ENCODE results near the gene ADCY9. TPM values are rescaled to one million over a fixed set of nuclear protein-coding genes. Genes with fewer than 3 reads are reported as not detected.

Gene ADCY9
- total RNA-seq, 1 donor from 2014 or later, result 43.2 TPM

GRCh38 chr16:3999479-4000325 lies 116.5 kb downstream of the ADCY9 start:
- peak overlapping the region; percentile 50 for H3K27ac ChIP-seq
- H3K4me3 ChIP-seq, result no peak overlapping the region
- ATAC-seq, result peak; percentile 31 to 33

GRCh38 chr16:3998793-3999478 lies 117.3 kb downstream of the ADCY9 start:
- Histone ChIP-seq H3K36me3 (peaks cover 4% of the 10 kb centered on the region), H3K4me1 (peaks cover 15% of the 10 kb centered on the region), H3K9me3 (no peaks in the 10 kb centered on the region), H3K4me3 (no peak overlapping the region), H3K27ac (peak overlapping the region; percentile 50), H3K27me3 (ENCODE audit: low read depth) (no peaks in the 10 kb centered on the region)
- no peak for TF ChIP-seq CTCF (IDR thresholded peaks at IDR 0.05)
- ATAC-seq (peak; percentile 8 to 46), DNase-seq (peak; percentile 28)
- intact Hi-C loops (cut with DNase I), result no loop called here

More at GRCh38 chr16:3999479-4000325, 116.5 kb downstream of the ADCY9 start:
- Histone ChIP-seq H3K9me3 (no peaks in the 10 kb centered on the region), H3K36me3 (peaks cover 4% of the 10 kb centered on the region), H3K4me1 (peaks cover 15% of the 10 kb centered on the region), H3K27me3 (ENCODE audit: low read depth) (no peaks in the 10 kb centered on the region)
- peak; percentile 43 for DNase-seq
- intact Hi-C loops (cut with DNase I), result no loop called here
- no peak for TF ChIP-seq CTCF (IDR thresholded peaks at IDR 0.05)

GRCh38 chr16:3997231-3997841 lies 118.9 kb downstream of the ADCY9 start:
- H3K4me3 ChIP-seq, result no peak overlapping the region
- intact Hi-C loops (cut with DNase I), result no loop called here
- TF ChIP-seq CTCF (IDR thresholded peaks at IDR 0.05), result no peak
- H3K27ac ChIP-seq, result no peak overlapping the region
- no peaks in the 10 kb centered on the region for H3K9me3 ChIP-seq
- peaks cover 12% of the 10 kb centered on the region for H3K36me3 ChIP-seq
- H3K27me3 ChIP-seq (ENCODE audit: low read depth), result no peaks in the 10 kb centered on the region
- H3K4me1 ChIP-seq, result peaks cover 15% of the 10 kb centered on the region
- ATAC-seq (peak in 1 of 2 donors; percentile 16), DNase-seq (peak; percentile 29)

GRCh38 chr16:3995001-3995400 lies 121.2 kb downstream of the ADCY9 start:
- ATAC-seq, result no peak

More at GRCh38 chr16:3995001-3995400, 121.2 kb downstream of the ADCY9 start:
- Histone ChIP-seq H3K9me3 (no peaks in the 10 kb centered on the region), H3K27ac (no peak overlapping the region), H3K4me3 (no peak overlapping the region), H3K36me3 (peaks cover 16% of the 10 kb centered on the region), H3K27me3 (ENCODE audit: low read depth) (no peaks in the 10 kb centered on the region), H3K4me1 (peaks cover 8% of the 10 kb centered on the region)
- TF ChIP-seq CTCF (IDR thresholded peaks at IDR 0.05), result no peak
- intact Hi-C loops (cut with DNase I), result no loop called here
- DNase-seq, result peak; percentile 4
